OCI-LY7 (cell line): ENCODE data around the gene NDUFAB1.

Experiments used
- CTCF ChIP-seq: fragments of 200-600 bp; sonication (generic); conservative IDR thresholded peaks from 2 replicates; pipeline ENCODE4 v1.5.1; 2014; ENCODE audit warnings: mild to moderate bottlenecking, antibody characterized with exemption, low read length, moderate library complexity, mixed read lengths
- EZH2phosphoT487 ChIP-seq: fragments of 200-600 bp; sonication (generic); IDR thresholded peaks from 2 replicates; pipeline ENCODE4 v1.6.1; 2018; ENCODE audit warnings: low read depth, borderline replicate concordance, mild to moderate bottlenecking, mixed run types, antibody characterized with exemption, low read length, moderate library complexity, mixed read lengths

GRCh38 chr16:23538919-23539278 is 57.2 kb downstream of the NDUFAB1 start:
- no peak for TF ChIP-seq CTCF
- no peak for TF ChIP-seq EZH2phosphoT487
